Glomerular endothelial cell (primary cell): ENCODE data around the gene MFAP5. TPM values are rescaled to one million over a fixed set of nuclear protein-coding genes. Genes with fewer than 3 reads are reported as not detected.
"Not testable (repeated sequence)": the region's sequence is repeated elsewhere in the genome, so short reads cannot be mapped to it uniquely, and the experiment has no call there.

Experiments used
- DNase-seq: peaks from one replicate; pipeline ENCODE4 v3.0.0-alpha.2; 2011; ENCODE audit warnings: low read depth, low spot score; ENCODE audit errors: extremely low read depth
- total RNA-seq: library from RNA; depleted of rRNA; stranded (reverse); fragments of >200 nt; gene quantifications from 2 replicates; pipeline ENCODE4 v1.2.3, GENCODE V29; 2015

Gene MFAP5
- total RNA-seq, 1 donor from 2014 or later, result not detected

- DNase-seq, result no peak
These were observed 14.0 kb upstream of the MFAP5 start for GRCh38 chr12:8676651-8677050.

GRCh38 chr12:8675591-8676036 is 13.0 kb upstream of the MFAP5 start:
- no peak for DNase-seq

GRCh38 chr12:8672381-8672780 is 9.8 kb upstream of the MFAP5 start:
- DNase-seq, result no peak

- no peak for DNase-seq
These were observed 5.8 kb upstream of the MFAP5 start for GRCh38 chr12:8668441-8668840.

- DNase-seq, result no peak
These were observed 4.6 kb upstream of the MFAP5 start for GRCh38 chr12:8667270-8667669.

GRCh38 chr12:8665759-8666158 is 3.1 kb upstream of the MFAP5 start:
- DNase-seq, result no peak

- no peak for DNase-seq
These were observed 1.7 kb upstream of the MFAP5 start for GRCh38 chr12:8664228-8664913.

- no peak for DNase-seq
These were observed 875 bp downstream of the MFAP5 start for GRCh38 chr12:8661751-8662150.

GRCh38 chr12:8661016-8661415 is 1.6 kb downstream of the MFAP5 start:
- DNase-seq, result no peak

- no peak for DNase-seq
These were observed 4.3 kb downstream of the MFAP5 start for GRCh38 chr12:8658346-8658745.

GRCh38 chr12:8655421-8655820 is 7.2 kb downstream of the MFAP5 start:
- no peak for DNase-seq

GRCh38 chr12:8648576-8649205 is 13.9 kb downstream of the MFAP5 start:
- no peak for DNase-seq

- no peak for DNase-seq
These were observed 14.7 kb downstream of the MFAP5 start for GRCh38 chr12:8647968-8648367.

GRCh38 chr12:8644345-8645248 is 18.0 kb downstream of the MFAP5 start:
- no peak for DNase-seq

GRCh38 chr12:8642775-8643174 is 19.9 kb downstream of the MFAP5 start:
- DNase-seq, result no peak

GRCh38 chr12:8639936-8640335 is 22.7 kb downstream of the MFAP5 start:
- DNase-seq, result no peak

- DNase-seq, result no peak
These were observed 23.7 kb downstream of the MFAP5 start for GRCh38 chr12:8638951-8639350.

- DNase-seq, result no peak
These were observed 25.0 kb downstream of the MFAP5 start for GRCh38 chr12:8637666-8638065.

GRCh38 chr12:8637244-8637643 is 25.4 kb downstream of the MFAP5 start:
- no peak for DNase-seq

GRCh38 chr12:8636581-8636980 is 26.0 kb downstream of the MFAP5 start:
- no peak for DNase-seq

GRCh38 chr12:8636007-8636346 is 26.6 kb downstream of the MFAP5 start:
- DNase-seq, result not testable (repeated sequence)
